GM19395 (cell line): Measurements from ENCODE around the gene CEP41.

Source experiments
- ATAC-seq: cut with Tn5 transposase; IDR thresholded peaks from one replicate; pipeline ENCODE4 v1.9.1; 2021; ENCODE audit warnings: mild to moderate bottlenecking, moderate library complexity; ENCODE audit not compliant: unreplicated experiment

CEP41 gene

GRCh38 chr7:130421684-130422083 is 19.1 kb downstream of the CEP41 start:
- no peak for ATAC-seq

- ATAC-seq: no peak
Measured at GRCh38 chr7:130420943-130421578, 19.8 kb downstream of the CEP41 start.

- ATAC-seq: no peak
Measured at GRCh38 chr7:130419658-130420057, 21.2 kb downstream of the CEP41 start.

- no peak for ATAC-seq
Measured at GRCh38 chr7:130418306-130418705, 22.5 kb downstream of the CEP41 start.

GRCh38 chr7:130417213-130417612 is 23.6 kb downstream of the CEP41 start:
- ATAC-seq: no peak

GRCh38 chr7:130415006-130415405 is 25.8 kb downstream of the CEP41 start:
- no peak for ATAC-seq

GRCh38 chr7:130413201-130413600 is 27.6 kb downstream of the CEP41 start:
- ATAC-seq: no peak

- no peak for ATAC-seq
Measured at GRCh38 chr7:130410868-130411541, 29.8 kb downstream of the CEP41 start.

GRCh38 chr7:130409712-130410072 is 31.1 kb downstream of the CEP41 start:
- no peak for ATAC-seq

- no peak for ATAC-seq
Measured at GRCh38 chr7:130409067-130409711, 31.6 kb downstream of the CEP41 start.

- ATAC-seq: no peak
Measured at GRCh38 chr7:130405003-130405402, 35.8 kb downstream of the CEP41 start.

GRCh38 chr7:130401578-130401977 is 39.2 kb downstream of the CEP41 start:
- no peak for ATAC-seq

GRCh38 chr7:130401101-130401500 is 39.7 kb downstream of the CEP41 start:
- no peak for ATAC-seq

GRCh38 chr7:130400120-130400572 is 40.7 kb downstream of the CEP41 start:
- no peak for ATAC-seq

GRCh38 chr7:130398526-130399090 is 42.2 kb downstream of the CEP41 start:
- no peak for ATAC-seq

GRCh38 chr7:130397758-130398073 is 43.1 kb downstream of the CEP41 start:
- ATAC-seq: no peak

- ATAC-seq: no peak
Measured at GRCh38 chr7:130397051-130397757, 43.6 kb downstream of the CEP41 start.

GRCh38 chr7:130396109-130396508 is 44.7 kb downstream of the CEP41 start:
- no peak for ATAC-seq

- ATAC-seq: no peak
Measured at GRCh38 chr7:130395421-130395820, 45.4 kb downstream of the CEP41 start.

- ATAC-seq: no peak
Measured at GRCh38 chr7:130394421-130395195, 46.2 kb downstream of the CEP41 start.
